Tibial nerve (tissue), 4 donors: ENCODE results near the gene EXOG. TPM values are rescaled to one million over a fixed set of nuclear protein-coding genes. Genes with fewer than 3 reads are reported as not detected.

Experiments
- small RNA-seq: library from RNA; depleted of rRNA; stranded (forward); fragments of <200 nt; gene quantifications from one replicate; pipeline ENCODE3, GENCODE V24; 2016
- total RNA-seq, 4 donors: library from RNA; depleted of rRNA; stranded (reverse); fragments of >200 nt; gene quantifications; one replicate each; pipeline ENCODE4 v1.1.0, GENCODE V29; 2016

EXOG gene
- total RNA-seq, 4 donors from 2014 or later = 9.9 to 21.9 (median 20.9) TPM

Small RNAs within 50 kb of the gene (small RNA-seq; reads per million reads assigned to genes)
- not detected for gene RF00019

Other genes with a start within 250 kb of the EXOG start
- under 1 TPM in 1 of 4 donors, not detected in 3; 0.78 TPM for gene SLC22A13, start 230.5 kb upstream of the EXOG start, total RNA-seq
- gene SLC22A14, start 214.0 kb upstream of the EXOG start, total RNA-seq = 1 to 10 TPM in 1 of 4 donors, not detected in 3; 1.2 TPM
- 1 to 10 TPM; 3.1 to 6.6 (median 4.1) TPM for gene XYLB, start 149.6 kb upstream of the EXOG start, total RNA-seq
- 10 to 100 TPM in 3 of 4 donors, 1 to 10 TPM in 1; 8.7 to 15.3 (median 12.6) TPM for gene ACVR2B, start 42.5 kb upstream of the EXOG start, total RNA-seq
- 1 to 10 TPM in 3 of 4 donors, under 1 TPM in 1; 0.44 to 2.7 (median 1.8) TPM for gene SCN5A, start 153.3 kb downstream of the EXOG start, total RNA-seq